Gastroesophageal sphincter (tissue), 3 donors: Measurements from ENCODE around the gene NIPAL4.

Source experiments
- CTCF ChIP-seq, 4 experiments: fragments of 200-600 bp in 2 of 4; fragments of 450-650 bp in 2 of 4; sonication (generic) in 1 of 4; IDR thresholded peaks; one replicate each; pipeline ENCODE4 v1.5.1; 2017 to 2019; ENCODE audit warnings: antibody characterized with exemption in 4 of 4, mild to moderate bottlenecking in 2 of 4, moderate library complexity in 2 of 4
- EP300 ChIP-seq: sonication (generic); formaldehyde crosslinking; IDR thresholded peaks from one replicate; pipeline ENCODE4 v1.6.1; 2017; ENCODE audit warnings: antibody characterized with exemption, mild to moderate bottlenecking
- POLR2A ChIP-seq, 2 donors: fragments of 450-650 bp; IDR thresholded peaks; one replicate each; pipeline ENCODE4 v1.6.1; 2017; ENCODE audit warnings: antibody characterized with exemption in 2 of 2, mild to moderate bottlenecking in 2 of 2, moderate library complexity in 1 of 2

GRCh38 chr5:157446412-157446935 lies 13.5 kb upstream of the NIPAL4 start:
- TF ChIP-seq POLR2A (IDR thresholded peaks at IDR 0.05) (no peak), EP300 (no peak), CTCF (IDR thresholded peaks at IDR 0.05) (no peak)
